Measurements from ENCODE around the gene CLN6.
A peak's percentile ranks its signal among the peaks of the same experiment; 100 is the strongest.

- TF ChIP-seq CTCF (IDR thresholded peaks at IDR 0.05) = no peak
- TF ChIP-seq POLR2A (IDR thresholded peaks at IDR 0.05) = peak in 1 of 2 donors; percentile 37
Observed at GRCh38 chr15:68204776-68205557, 24.6 kb downstream of the CLN6 start, which contains the start of gene CALML4.

Measured in adrenal gland (tissue), 5 donors.